ENCODE data around the gene C11orf58.

Gene C11orf58

GRCh38 chr11:16769386-16769785 is 30.9 kb downstream of the C11orf58 start:
- FAIRE-seq = no peak

- FAIRE-seq = no peak
Observed at GRCh38 chr11:16770016-16770415, 31.6 kb downstream of the C11orf58 start.

GRCh38 chr11:16771350-16772140 is 33.1 kb downstream of the C11orf58 start:
- no peak for FAIRE-seq

GRCh38 chr11:16772141-16772512 is 33.7 kb downstream of the C11orf58 start:
- no peak for FAIRE-seq

- no peak for FAIRE-seq
Observed at GRCh38 chr11:16773981-16774935, 35.8 kb downstream of the C11orf58 start.

GRCh38 chr11:16774936-16775613 is 36.6 kb downstream of the C11orf58 start:
- FAIRE-seq = no peak

GRCh38 chr11:16775614-16776283 is 37.3 kb downstream of the C11orf58 start:
- no peak for FAIRE-seq

- FAIRE-seq = no peak
Observed at GRCh38 chr11:16776711-16777612, 38.5 kb downstream of the C11orf58 start.

- FAIRE-seq = no peak
Observed at GRCh38 chr11:16777613-16777975, 39.1 kb downstream of the C11orf58 start.

GRCh38 chr11:16778286-16778685 is 39.8 kb downstream of the C11orf58 start:
- no peak for FAIRE-seq

GRCh38 chr11:16778876-16779275 is 40.4 kb downstream of the C11orf58 start:
- no peak for FAIRE-seq

- no peak for FAIRE-seq
Observed at GRCh38 chr11:16779436-16779835, 41.0 kb downstream of the C11orf58 start.

- FAIRE-seq = no peak
Observed at GRCh38 chr11:16780146-16780545, 41.7 kb downstream of the C11orf58 start.

GRCh38 chr11:16780698-16781550 is 42.5 kb downstream of the C11orf58 start:
- FAIRE-seq = no peak

GRCh38 chr11:16781936-16782919 is 43.8 kb downstream of the C11orf58 start:
- FAIRE-seq = no peak

GRCh38 chr11:16783321-16783801 is 44.9 kb downstream of the C11orf58 start:
- FAIRE-seq = no peak

GRCh38 chr11:16784097-16784496 is 45.6 kb downstream of the C11orf58 start:
- no peak for FAIRE-seq

GRCh38 chr11:16784666-16785065 is 46.2 kb downstream of the C11orf58 start:
- FAIRE-seq = no peak

GRCh38 chr11:16785520-16786128 is 47.2 kb downstream of the C11orf58 start:
- no peak for FAIRE-seq
